OCI-LY1 (cell line): ENCODE results near the gene NEGR1.

Experiments
- H2AFZ ChIP-seq: fragments of 200-600 bp; sonication (generic), shearing (Covaris generic); 2 replicates; pipeline ENCODE4 v1.6.0; 2014; ENCODE audit warnings: antibody characterized with exemption, mild to moderate bottlenecking, low read length
- H3F3A ChIP-seq: fragments of 200-600 bp; sonication (generic), shearing (Covaris generic); 2 replicates; pipeline ENCODE4 v1.6.0; 2014; ENCODE audit warnings: mild to moderate bottlenecking, antibody characterized with exemption, low read length, moderate library complexity; ENCODE audit not compliant: insufficient read depth
- H3K27ac ChIP-seq: fragments of 200-600 bp; sonication (generic); 2 replicates; pipeline ENCODE4 v1.5.1; 2014; ENCODE audit warnings: low read length, mixed run types, mild to moderate bottlenecking, low read depth; ENCODE audit not compliant: poor library complexity, severe bottlenecking
- H3K27me3 ChIP-seq: fragments of 200-600 bp; sonication (generic); 2 replicates; pipeline ENCODE4 v1.6.0; 2014; ENCODE audit warnings: antibody characterized with exemption, mild to moderate bottlenecking, low read length, moderate library complexity; ENCODE audit not compliant: insufficient read depth
- H3K36me3 ChIP-seq: fragments of 200-600 bp; sonication (generic); 2 replicates; pipeline ENCODE4 v1.6.1; 2014; ENCODE audit warnings: mild to moderate bottlenecking, antibody characterized with exemption, low read length, moderate library complexity, mixed read lengths; ENCODE audit not compliant: insufficient read depth
- H3K4me1 ChIP-seq: fragments of 200-600 bp; sonication (generic); 2 replicates; pipeline ENCODE4 v1.5.1; 2014; ENCODE audit warnings: mild to moderate bottlenecking, low read length, moderate library complexity; ENCODE audit not compliant: insufficient read depth, severe bottlenecking
- H3K4me2 ChIP-seq: fragments of 200-600 bp; sonication (generic), shearing (Covaris generic); 2 replicates; pipeline ENCODE4 v1.6.1; 2014; ENCODE audit warnings: low read length
- H3K4me3 ChIP-seq: fragments of 200-600 bp; sonication (generic); 2 replicates; pipeline ENCODE4 v1.5.1; 2014; ENCODE audit warnings: low read length, low read depth, mild to moderate bottlenecking, mixed read lengths; ENCODE audit not compliant: poor library complexity, severe bottlenecking
- H3K79me2 ChIP-seq: fragments of 200-600 bp; shearing (Covaris generic); 2 replicates; pipeline ENCODE4 v1.6.1; 2016; ENCODE audit warnings: mixed run types, low read length, mixed read lengths; ENCODE audit not compliant: insufficient read depth
- H3K9ac ChIP-seq: fragments of 200-600 bp; sonication (generic), shearing (Covaris generic); 2 replicates; pipeline ENCODE4 v1.6.1; 2014; ENCODE audit warnings: mild to moderate bottlenecking, low read length, mixed read lengths
- H3K9me2 ChIP-seq: fragments of 200-600 bp; sonication (generic), shearing (Covaris generic); 2 replicates; pipeline ENCODE4 v1.6.1; 2014; ENCODE audit warnings: low read depth, mild to moderate bottlenecking, low read length, mixed read lengths
- H3K9me3 ChIP-seq: fragments of 200-600 bp; shearing (Covaris generic); 2 replicates; pipeline ENCODE4 v1.6.1; 2014; ENCODE audit warnings: low read length, mixed read lengths
- H4K20me1 ChIP-seq: fragments of 200-600 bp; sonication (generic), shearing (Covaris generic); 2 replicates; pipeline ENCODE4 v1.6.0; 2016; ENCODE audit warnings: mild to moderate bottlenecking, low read length; ENCODE audit not compliant: insufficient read depth
- EZH2 ChIP-seq: fragments of 200-600 bp; sonication (generic), shearing (Covaris generic); IDR thresholded peaks from 2 replicates; pipeline ENCODE4 v1.8.0; 2017; ENCODE audit warnings: borderline replicate concordance, mixed run types, mild to moderate bottlenecking, antibody characterized with exemption, low read length, moderate library complexity, mixed read lengths
- TF ChIP-seq, protein P1 (sequence below): fragments of 200-600 bp; sonication (generic), shearing (Covaris generic); IDR thresholded peaks from 2 replicates; pipeline ENCODE4 v1.5.1; 2017; ENCODE audit warnings: mild to moderate bottlenecking, antibody characterized with exemption, low read length, moderate library complexity, mixed read lengths

Gene NEGR1

DNA sequence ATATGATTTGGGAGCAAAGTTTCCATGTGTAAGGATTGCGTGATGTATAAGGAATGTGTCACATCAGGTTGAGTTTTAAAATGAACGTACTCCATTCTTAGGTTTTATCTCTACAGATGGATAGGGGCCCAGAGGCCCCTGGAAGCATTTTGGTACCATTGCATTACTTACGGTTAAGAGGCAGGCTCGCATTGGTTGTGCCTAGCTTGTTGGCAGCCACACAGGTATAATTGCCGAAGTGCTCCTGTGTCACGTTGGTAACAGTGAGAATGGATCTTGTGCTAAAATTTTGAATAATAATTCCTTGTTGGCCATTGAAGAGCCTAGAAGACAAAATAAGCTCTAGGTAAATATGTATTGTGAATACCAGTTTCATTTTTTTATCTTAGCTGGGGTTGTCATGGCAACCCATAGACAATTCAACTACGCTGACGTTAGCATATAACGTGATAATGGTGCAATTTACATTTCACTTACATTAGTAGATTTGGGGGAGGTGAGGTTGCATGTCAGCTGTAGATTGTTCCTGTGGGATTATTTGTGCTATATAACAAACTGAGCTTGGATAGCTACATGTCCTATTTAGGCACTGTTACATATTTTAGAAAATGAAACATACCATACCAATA is 689.6 kb downstream of the NEGR1 start:
- H3F3A ChIP-seq: no peaks in the 10 kb centered on the region
- H4K20me1 ChIP-seq: no peaks in the 10 kb centered on the region
- TF ChIP-seq, protein P1, sequence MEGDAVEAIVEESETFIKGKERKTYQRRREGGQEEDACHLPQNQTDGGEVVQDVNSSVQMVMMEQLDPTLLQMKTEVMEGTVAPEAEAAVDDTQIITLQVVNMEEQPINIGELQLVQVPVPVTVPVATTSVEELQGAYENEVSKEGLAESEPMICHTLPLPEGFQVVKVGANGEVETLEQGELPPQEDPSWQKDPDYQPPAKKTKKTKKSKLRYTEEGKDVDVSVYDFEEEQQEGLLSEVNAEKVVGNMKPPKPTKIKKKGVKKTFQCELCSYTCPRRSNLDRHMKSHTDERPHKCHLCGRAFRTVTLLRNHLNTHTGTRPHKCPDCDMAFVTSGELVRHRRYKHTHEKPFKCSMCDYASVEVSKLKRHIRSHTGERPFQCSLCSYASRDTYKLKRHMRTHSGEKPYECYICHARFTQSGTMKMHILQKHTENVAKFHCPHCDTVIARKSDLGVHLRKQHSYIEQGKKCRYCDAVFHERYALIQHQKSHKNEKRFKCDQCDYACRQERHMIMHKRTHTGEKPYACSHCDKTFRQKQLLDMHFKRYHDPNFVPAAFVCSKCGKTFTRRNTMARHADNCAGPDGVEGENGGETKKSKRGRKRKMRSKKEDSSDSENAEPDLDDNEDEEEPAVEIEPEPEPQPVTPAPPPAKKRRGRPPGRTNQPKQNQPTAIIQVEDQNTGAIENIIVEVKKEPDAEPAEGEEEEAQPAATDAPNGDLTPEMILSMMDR: no peak
- TF ChIP-seq EZH2: no peak
- H3K27ac ChIP-seq: no peak overlapping the region
- no peaks in the 10 kb centered on the region for H3K79me2 ChIP-seq
- H3K4me1 ChIP-seq: no peaks in the 10 kb centered on the region
- H3K9ac ChIP-seq: no peak overlapping the region
- H3K9me3 ChIP-seq: no peaks in the 10 kb centered on the region
- no peak overlapping the region for H3K4me3 ChIP-seq
- no peak overlapping the region for H2AFZ ChIP-seq
- no peaks in the 10 kb centered on the region for H3K9me2 ChIP-seq
- no peak overlapping the region for H3K4me2 ChIP-seq
- no peaks in the 10 kb centered on the region for H3K36me3 ChIP-seq
- no peaks in the 10 kb centered on the region for H3K27me3 ChIP-seq

DNA sequence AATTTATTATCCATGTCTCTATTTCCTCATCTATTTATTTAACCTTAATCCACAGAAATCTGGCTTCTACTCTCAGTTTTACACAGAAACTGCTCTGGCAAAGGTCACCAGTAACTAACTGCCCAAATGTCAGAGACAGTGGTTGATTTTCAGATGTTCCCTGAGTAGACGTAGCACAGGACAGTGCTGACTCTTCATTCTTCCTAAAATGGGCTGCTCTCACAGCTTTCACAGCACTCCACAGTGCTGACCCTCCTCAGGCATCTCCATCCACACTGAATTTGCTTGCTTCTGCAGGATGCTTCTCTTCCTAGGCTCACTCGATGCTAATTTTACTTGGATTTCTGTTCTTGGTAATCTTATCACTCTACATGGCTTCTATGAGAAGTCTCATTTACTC is 693.3 kb downstream of the NEGR1 start:
- Histone ChIP-seq H3K27ac (no peak overlapping the region), H3K9me2 (no peaks in the 10 kb centered on the region), H3K27me3 (no peaks in the 10 kb centered on the region), H2AFZ (no peak overlapping the region), H3K4me2 (no peak overlapping the region), H3F3A (no peaks in the 10 kb centered on the region), H3K9ac (no peak overlapping the region), H4K20me1 (no peaks in the 10 kb centered on the region), H3K36me3 (no peaks in the 10 kb centered on the region), H3K4me1 (no peaks in the 10 kb centered on the region), H3K4me3 (no peak overlapping the region), H3K79me2 (no peaks in the 10 kb centered on the region), H3K9me3 (no peaks in the 10 kb centered on the region)
- TF ChIP-seq, protein P1: no peak

DNA sequence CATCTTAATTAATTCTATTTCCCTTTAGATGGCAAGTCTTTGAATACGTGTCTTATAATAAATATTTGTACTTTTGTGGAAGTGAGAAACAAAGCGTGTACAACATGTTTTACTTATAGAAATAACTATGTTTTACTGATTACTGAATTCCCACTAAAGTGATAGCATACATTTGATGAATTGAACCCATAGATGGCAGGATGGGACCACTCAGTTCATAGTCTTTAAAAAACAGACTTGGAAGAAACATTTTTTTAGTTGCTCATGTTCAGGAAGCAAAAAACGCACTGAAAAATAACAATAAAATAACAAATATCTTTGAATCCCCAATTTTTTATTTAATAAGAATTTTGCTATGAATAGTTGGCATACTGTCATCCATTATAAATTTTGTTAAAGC is 694.4 kb downstream of the NEGR1 start:
- no peak overlapping the region for H3K4me3 ChIP-seq
- H3F3A ChIP-seq: no peaks in the 10 kb centered on the region
- H3K27me3 ChIP-seq: no peaks in the 10 kb centered on the region
- no peaks in the 10 kb centered on the region for H3K4me1 ChIP-seq
- H3K9me3 ChIP-seq: no peaks in the 10 kb centered on the region
- H3K9me2 ChIP-seq: no peaks in the 10 kb centered on the region
- no peaks in the 10 kb centered on the region for H3K79me2 ChIP-seq
- H3K4me2 ChIP-seq: no peak overlapping the region
- no peak for TF ChIP-seq EZH2
- TF ChIP-seq, protein P1: no peak
- H3K27ac ChIP-seq: no peak overlapping the region
- H3K36me3 ChIP-seq: no peaks in the 10 kb centered on the region
- H3K9ac ChIP-seq: no peak overlapping the region
- H4K20me1 ChIP-seq: no peaks in the 10 kb centered on the region
- no peak overlapping the region for H2AFZ ChIP-seq
